GM12864 (cell line): ENCODE data around the gene C1orf116.

ENCODE experiments used
- DNase-seq: peaks from one replicate; pipeline ENCODE4 v3.0.0-alpha.2; 2011; ENCODE audit warnings: low read depth
- H3K4me3 ChIP-seq: 2 replicates; pipeline ENCODE4 v1.5.1; 2011; ENCODE audit warnings: mild to moderate bottlenecking, low read depth, low read length, control low read depth
- CTCF ChIP-seq: IDR thresholded peaks from 2 replicates; pipeline ENCODE4 v1.5.1; 2011; ENCODE audit warnings: low read depth, mild to moderate bottlenecking, moderate library complexity, low read length, control low read depth, inconsistent platforms; ENCODE audit errors: missing control alignments

The C1orf116 gene

GRCh38 chr1:207069858-207070506 is 37.4 kb upstream of the C1orf116 start:
- no peak for TF ChIP-seq CTCF

GRCh38 chr1:207069061-207069460 is 36.5 kb upstream of the C1orf116 start:
- no peak for DNase-seq
- H3K4me3 ChIP-seq, result no peak overlapping the region
- no peak for TF ChIP-seq CTCF

More at GRCh38 chr1:207069858-207070506, 37.4 kb upstream of the C1orf116 start:
- no peak overlapping the region for H3K4me3 ChIP-seq
- no peak for DNase-seq

GRCh38 chr1:207067665-207068064 is 35.1 kb upstream of the C1orf116 start:
- H3K4me3 ChIP-seq, result no peak overlapping the region
- TF ChIP-seq CTCF, result no peak

GRCh38 chr1:207067185-207067584 is 34.6 kb upstream of the C1orf116 start:
- DNase-seq, result no peak
- no peak overlapping the region for H3K4me3 ChIP-seq
- TF ChIP-seq CTCF, result no peak

More at GRCh38 chr1:207067665-207068064, 35.1 kb upstream of the C1orf116 start:
- DNase-seq, result no peak

- no peak for DNase-seq
- TF ChIP-seq CTCF, result no peak
- no peak overlapping the region for H3K4me3 ChIP-seq
Observed at GRCh38 chr1:207064561-207064960, 32.0 kb upstream of the C1orf116 start.

- DNase-seq, result no peak
- TF ChIP-seq CTCF, result no peak
- H3K4me3 ChIP-seq, result no peak overlapping the region
Observed at GRCh38 chr1:207063014-207063413, 30.5 kb upstream of the C1orf116 start.

- TF ChIP-seq CTCF, result no peak
- no peak overlapping the region for H3K4me3 ChIP-seq
- DNase-seq, result no peak
Observed at GRCh38 chr1:207062058-207062457, 29.5 kb upstream of the C1orf116 start.
